ENCODE measurements around the gene TMEM201.

- TF ChIP-seq ZNF317 (CRISPR knock-in tag; IDR thresholded peaks at IDR 0.05; ENCODE audit: borderline replicate concordance, low read depth) (no peak), CREB1 (CRISPR knock-in tag; IDR thresholded peaks at IDR 0.05) (no peak), CTCF (IDR thresholded peaks at IDR 0.05) (no peak), ESRRA (CRISPR knock-in tag; IDR thresholded peaks at IDR 0.05; ENCODE audit: borderline replicate concordance) (no peak), NR1H2 (CRISPR knock-in tag; IDR thresholded peaks at IDR 0.05) (no peak), TCF7 (CRISPR knock-in tag; IDR thresholded peaks at IDR 0.05; ENCODE audit: low read depth) (no peak), NR2C2 (CRISPR knock-in tag; IDR thresholded peaks at IDR 0.05) (no peak), ZNF232 (CRISPR knock-in tag; IDR thresholded peaks at IDR 0.05) (no peak), FOXJ3 (CRISPR knock-in tag; IDR thresholded peaks at IDR 0.05; ENCODE audit: borderline replicate concordance) (no peak), ZNF425 (CRISPR knock-in tag; conservative IDR thresholded peaks at IDR 0.05) (no peak)
Measured at GRCh38 chr1:9597361-9598315, 8.9 kb downstream of the TMEM201 start.

Measured in WTC11 (cell line).